Testis (tissue), 3 donors: ENCODE measurements around the gene SLC25A6. TPM values are rescaled to one million over a fixed set of nuclear protein-coding genes. Genes with fewer than 3 reads are reported as not detected.

Experiments
- DNase-seq: peaks from one replicate; pipeline ENCODE4 v3.0.0-alpha.2; 2019
- H3K27ac ChIP-seq, 2 donors: fragments of 200-600 bp; sonication (generic); one replicate each; pipeline ENCODE4 v1.5.1; 2019
- H3K27me3 ChIP-seq: fragments of 200-600 bp; sonication (generic); one replicate; pipeline ENCODE4 v1.5.1; 2019
- H3K36me3 ChIP-seq: fragments of 200-600 bp; sonication (generic); one replicate; pipeline ENCODE4 v1.5.1; 2017; ENCODE audit warnings: low read depth; ENCODE audit errors: missing control alignments
- H3K4me1 ChIP-seq: fragments of 200-600 bp; sonication (generic); one replicate; pipeline ENCODE4 v1.5.1; 2019
- H3K4me3 ChIP-seq, 2 donors: fragments of 200-600 bp; sonication (generic); one replicate each; pipeline ENCODE4 v1.5.1; 2017 to 2019
- H3K9me3 ChIP-seq: fragments of 200-600 bp; sonication (generic); one replicate; pipeline ENCODE4 v1.5.1; 2017
- CTCF ChIP-seq, 3 experiments: fragments of 450-650 bp in 2 of 3; fragments of 200-600 bp in 1 of 3; sonication (generic) in 1 of 3; IDR thresholded peaks; one replicate each; pipeline ENCODE4 v1.5.1; 2016 to 2019; ENCODE audit warnings: antibody characterized with exemption in 3 of 3, mild to moderate bottlenecking in 2 of 3, moderate library complexity in 1 of 3
- POLR2A ChIP-seq: fragments of 450-650 bp; IDR thresholded peaks from one replicate; pipeline ENCODE4 v1.6.1; 2017; ENCODE audit warnings: antibody characterized with exemption, mild to moderate bottlenecking, moderate library complexity
- WGBS, 2 donors: methylation state at CpG; one replicate each; pipeline ENCODE4 v1.1.5; 2018; 5-methylcytosine and 5-hydroxymethylcytosine counted together
- intact Hi-C: fragments of 100-400 bp; cut with DNase I; formaldehyde crosslinking; loops from one replicate; pipeline ENCODE4 v1.15.1; 2023; ENCODE audit warnings: low total_unique reads
- polyA plus RNA-seq: library from polyadenylated mRNA; stranded (reverse); fragments of 350-450 nt; fragmentation: Illumina TruSeq; extraction: RNeasy Lipid Tissue Mini Kit (QIAGEN cat#74804); gene quantifications from one replicate; pipeline ENCODE4 v1.2.3, GENCODE V29; 2014; ENCODE audit warnings: low read depth, low replicate concordance; ENCODE audit not compliant: insufficient read depth
- total RNA-seq, 2 donors: library from RNA; depleted of rRNA; stranded (reverse); fragments of >200 nt; gene quantifications; one replicate each; pipeline ENCODE4 v1.2.3, GENCODE V29; 2016

SLC25A6 gene
- total and polyA plus RNA-seq, 3 donors from 2014 or later = 157 to 293 (median 171) TPM

- WGBS, 2 donors = 81 to 91% methylated on average over 19 to 51 of the region's 51 CpGs
- Histone ChIP-seq H3K4me1 (peaks cover 24% of the 10 kb centered on the region), H3K4me3 (no peak overlapping the region), H3K9me3 (no peaks in the 10 kb centered on the region), H3K36me3 (no peaks in the 10 kb centered on the region), H3K27ac (no peak overlapping the region), H3K27me3 (no peaks in the 10 kb centered on the region)
- TF ChIP-seq POLR2A = no peak
- no peak for TF ChIP-seq CTCF (IDR thresholded peaks at IDR 0.05)
- DNase-seq = peak; percentile 13
- intact Hi-C loops = no loop called here
Observed at GRCh38 chrX:1389181-1389992, 2.5 kb downstream of the SLC25A6 start.

GRCh38 chrX:1388651-1389050, 3.3 kb downstream of the SLC25A6 start:
- no peak for TF ChIP-seq POLR2A
- no peak for TF ChIP-seq CTCF (IDR thresholded peaks at IDR 0.05)
- 77 to 88% methylated on average over 4 of the region's 4 CpGs for WGBS, 2 donors
- Histone ChIP-seq H3K9me3 (no peaks in the 10 kb centered on the region), H3K36me3 (no peaks in the 10 kb centered on the region), H3K27ac (no peak overlapping the region), H3K4me3 (no peak overlapping the region), H3K4me1 (peaks cover 17% of the 10 kb centered on the region), H3K27me3 (no peaks in the 10 kb centered on the region)
- DNase-seq = no peak
- intact Hi-C loops = no loop called here

- Histone ChIP-seq H3K36me3 (no peaks in the 10 kb centered on the region), H3K4me3 (no peak overlapping the region), H3K27me3 (no peaks in the 10 kb centered on the region), H3K9me3 (no peaks in the 10 kb centered on the region), H3K4me1 (peaks cover 12% of the 10 kb centered on the region), H3K27ac (no peak overlapping the region)
- intact Hi-C loops = no loop called here
- TF ChIP-seq POLR2A (no peak), CTCF (IDR thresholded peaks at IDR 0.05) (no peak)
- 90 to 94% methylated on average over 4 to 43 of the region's 43 CpGs for WGBS, 2 donors
- DNase-seq = peak; percentile 11
Observed at GRCh38 chrX:1387141-1387776, 4.7 kb downstream of the SLC25A6 start.

- peak; percentile 12 for DNase-seq
- Histone ChIP-seq H3K4me1 (peaks cover 12% of the 10 kb centered on the region), H3K36me3 (no peaks in the 10 kb centered on the region), H3K27ac (no peak overlapping the region), H3K4me3 (no peak overlapping the region), H3K9me3 (no peaks in the 10 kb centered on the region), H3K27me3 (no peaks in the 10 kb centered on the region)
- WGBS, 2 donors = 95 to 96% methylated on average over 41 of the region's 41 CpGs
- intact Hi-C loops = no loop called here
- no peak for TF ChIP-seq POLR2A
- TF ChIP-seq CTCF (IDR thresholded peaks at IDR 0.05) = no peak
Observed at GRCh38 chrX:1386338-1387127, 5.4 kb downstream of the SLC25A6 start.
